ENCODE measurements around the gene ASB16. TPM values are rescaled to one million over a fixed set of nuclear protein-coding genes. Genes with fewer than 3 reads are reported as not detected.

ASB16 gene
- total RNA-seq, 1 donor from 2014 or later = not detected

DNA sequence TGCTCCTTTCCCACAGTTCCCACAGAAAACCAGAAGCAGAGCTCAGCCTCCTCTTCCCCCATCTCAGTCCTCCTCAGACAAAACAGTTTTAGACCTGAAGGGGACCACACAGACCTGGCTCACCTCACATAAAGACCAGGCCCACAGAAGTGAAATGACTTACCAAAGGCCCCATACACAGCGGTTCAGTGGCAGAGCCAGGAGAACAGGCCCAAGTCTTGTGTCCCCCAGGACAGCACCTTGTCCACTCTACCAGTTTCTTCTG lies 43.7 kb downstream of the ASB16 start:
- H3K79me2 ChIP-seq (ENCODE audit: low read depth) = peaks cover 35% of the 10 kb centered on the region
- Mint-ChIP-seq H3K27me3 (ENCODE audit: insufficient read depth, low read depth) (peaks cover 4% of the 10 kb centered on the region), H3K4me1 (peaks cover 19% of the 10 kb centered on the region), H3K4me3 (peak overlapping the region; percentile 23), H3K9me3 (no peaks in the 10 kb centered on the region), H3K36me3 (peaks cover 16% of the 10 kb centered on the region), H3K27ac (no peak overlapping the region)
- no peaks in the 10 kb centered on the region for H3K9me3 ChIP-seq (ENCODE audit: low read depth)
- no peaks in the 10 kb centered on the region for H3K36me3 ChIP-seq
- peaks cover 29% of the 10 kb centered on the region for H3F3A ChIP-seq (ENCODE audit: low read depth)
- no peak overlapping the region for H3K4me3 ChIP-seq
- DNase-seq (ENCODE audit: low spot score) = no peak
- H2AFZ ChIP-seq (replicated peaks) = no peak overlapping the region
- H3K4me2 ChIP-seq = no peak overlapping the region
- no peak overlapping the region for H3K9ac ChIP-seq
- no peak for TF ChIP-seq EZH2 (IDR thresholded peaks at IDR 0.05)
- TF ChIP-seq EZH2phosphoT487 (IDR thresholded peaks at IDR 0.05) = no peak
- TF ChIP-seq, protein P1, sequence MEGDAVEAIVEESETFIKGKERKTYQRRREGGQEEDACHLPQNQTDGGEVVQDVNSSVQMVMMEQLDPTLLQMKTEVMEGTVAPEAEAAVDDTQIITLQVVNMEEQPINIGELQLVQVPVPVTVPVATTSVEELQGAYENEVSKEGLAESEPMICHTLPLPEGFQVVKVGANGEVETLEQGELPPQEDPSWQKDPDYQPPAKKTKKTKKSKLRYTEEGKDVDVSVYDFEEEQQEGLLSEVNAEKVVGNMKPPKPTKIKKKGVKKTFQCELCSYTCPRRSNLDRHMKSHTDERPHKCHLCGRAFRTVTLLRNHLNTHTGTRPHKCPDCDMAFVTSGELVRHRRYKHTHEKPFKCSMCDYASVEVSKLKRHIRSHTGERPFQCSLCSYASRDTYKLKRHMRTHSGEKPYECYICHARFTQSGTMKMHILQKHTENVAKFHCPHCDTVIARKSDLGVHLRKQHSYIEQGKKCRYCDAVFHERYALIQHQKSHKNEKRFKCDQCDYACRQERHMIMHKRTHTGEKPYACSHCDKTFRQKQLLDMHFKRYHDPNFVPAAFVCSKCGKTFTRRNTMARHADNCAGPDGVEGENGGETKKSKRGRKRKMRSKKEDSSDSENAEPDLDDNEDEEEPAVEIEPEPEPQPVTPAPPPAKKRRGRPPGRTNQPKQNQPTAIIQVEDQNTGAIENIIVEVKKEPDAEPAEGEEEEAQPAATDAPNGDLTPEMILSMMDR (IDR thresholded peaks at IDR 0.05) = no peak
- no peaks in the 10 kb centered on the region for H3K27me3 ChIP-seq
- no peak overlapping the region for H3K27ac ChIP-seq
- peaks cover 5% of the 10 kb centered on the region for H3K4me1 ChIP-seq
- H4K20me1 ChIP-seq (ENCODE audit: low read depth) = peaks cover 48% of the 10 kb centered on the region

DNA sequence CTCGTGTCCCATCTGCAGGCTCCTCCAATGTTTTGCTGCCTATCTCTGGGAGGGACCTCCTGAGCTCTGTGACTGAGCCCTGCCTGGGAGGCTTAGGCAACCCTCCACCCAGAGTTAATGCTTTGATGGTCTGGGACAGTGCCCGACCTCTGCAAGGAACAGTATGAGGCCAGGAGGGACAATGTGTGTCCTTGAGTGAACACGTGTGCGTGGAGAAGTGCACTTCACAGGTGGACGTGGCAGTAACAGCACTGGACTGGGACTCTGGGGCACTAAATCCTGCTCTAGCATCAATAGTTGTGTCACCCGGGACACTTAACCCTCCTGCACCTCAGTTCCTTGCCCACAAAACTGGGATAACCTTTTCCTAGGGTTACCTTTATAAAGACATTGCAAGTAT lies 44.4 kb downstream of the ASB16 start:
- no peak overlapping the region for H3K27ac Mint-ChIP-seq
- no peaks in the 10 kb centered on the region for H3K27me3 ChIP-seq
- H3K4me1 ChIP-seq = peaks cover 5% of the 10 kb centered on the region
- H2AFZ ChIP-seq (replicated peaks) = no peak overlapping the region
- H3K36me3 Mint-ChIP-seq = peaks cover 13% of the 10 kb centered on the region
- H3K9me3 ChIP-seq (ENCODE audit: low read depth) = no peaks in the 10 kb centered on the region
- TF ChIP-seq, protein P1 (IDR thresholded peaks at IDR 0.05) = no peak
- TF ChIP-seq EZH2 (IDR thresholded peaks at IDR 0.05) = no peak
- TF ChIP-seq EZH2phosphoT487 (IDR thresholded peaks at IDR 0.05) = no peak
- H3K79me2 ChIP-seq (ENCODE audit: low read depth) = peaks cover 43% of the 10 kb centered on the region
- peaks cover 28% of the 10 kb centered on the region for H3F3A ChIP-seq (ENCODE audit: low read depth)
- H3K4me3 ChIP-seq = no peak overlapping the region
- no peak for DNase-seq (ENCODE audit: low spot score)
- no peak overlapping the region for H3K4me2 ChIP-seq
- no peaks in the 10 kb centered on the region for H3K36me3 ChIP-seq
- H3K27me3 Mint-ChIP-seq (ENCODE audit: insufficient read depth, low read depth) = peaks cover 4% of the 10 kb centered on the region
- H3K9me3 Mint-ChIP-seq = no peaks in the 10 kb centered on the region
- H3K9ac ChIP-seq = no peak overlapping the region
- H3K27ac ChIP-seq = no peak overlapping the region
- peaks cover 19% of the 10 kb centered on the region for H3K4me1 Mint-ChIP-seq
- H3K4me3 Mint-ChIP-seq = no peak overlapping the region
- peaks cover 45% of the 10 kb centered on the region for H4K20me1 ChIP-seq (ENCODE audit: low read depth)

DNA sequence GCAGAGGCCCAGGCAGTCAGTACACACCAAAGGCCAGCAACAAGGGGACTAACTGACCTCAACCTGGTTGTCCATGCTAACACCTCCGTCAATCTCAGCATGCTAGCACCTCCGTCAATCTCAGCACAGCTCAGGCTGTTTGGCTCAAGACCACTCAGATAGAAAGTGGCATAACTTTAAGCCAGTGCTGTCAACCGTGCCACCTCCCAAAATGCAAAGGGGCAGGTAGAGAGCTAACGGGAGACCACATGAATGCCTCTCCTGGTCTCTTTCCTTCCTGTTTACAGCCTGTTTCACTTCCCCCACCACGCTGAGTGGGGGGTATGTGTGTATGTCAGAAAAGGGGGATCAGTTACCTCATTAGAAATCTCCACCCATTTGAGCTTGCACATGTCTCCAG lies 45.7 kb downstream of the ASB16 start:
- no peak overlapping the region for H2AFZ ChIP-seq (replicated peaks)
- H3K36me3 Mint-ChIP-seq = peaks cover 12% of the 10 kb centered on the region

More for the DNA sequence above, 45.7 kb downstream of the ASB16 start:
- no peaks in the 10 kb centered on the region for H3K27me3 ChIP-seq
- no peak overlapping the region for H3K4me2 ChIP-seq
- H4K20me1 ChIP-seq (ENCODE audit: low read depth) = peaks cover 37% of the 10 kb centered on the region
- H3K4me3 ChIP-seq = no peak overlapping the region
- Mint-ChIP-seq H3K4me1 (peaks cover 16% of the 10 kb centered on the region), H3K4me3 (peak overlapping the region; percentile 21), H3K27ac (no peak overlapping the region), H3K9me3 (no peaks in the 10 kb centered on the region), H3K27me3 (ENCODE audit: insufficient read depth, low read depth) (peaks cover 4% of the 10 kb centered on the region)
- peaks cover 55% of the 10 kb centered on the region for H3K79me2 ChIP-seq (ENCODE audit: low read depth)
- peaks cover 5% of the 10 kb centered on the region for H3K4me1 ChIP-seq
- H3K27ac ChIP-seq = no peak overlapping the region
- TF ChIP-seq EZH2phosphoT487 (IDR thresholded peaks at IDR 0.05) (no peak), EZH2 (IDR thresholded peaks at IDR 0.05) (no peak)
- TF ChIP-seq, protein P1 (IDR thresholded peaks at IDR 0.05) = no peak
- peaks cover 25% of the 10 kb centered on the region for H3F3A ChIP-seq (ENCODE audit: low read depth)
- H3K9ac ChIP-seq = no peak overlapping the region
- H3K9me3 ChIP-seq (ENCODE audit: low read depth) = no peaks in the 10 kb centered on the region
- no peaks in the 10 kb centered on the region for H3K36me3 ChIP-seq
- no peak for DNase-seq (ENCODE audit: low spot score)

Measured in neural progenitor cell (in vitro differentiated cells).